SJSA1 (cell line): ENCODE results near the gene CLSTN1. TPM values are rescaled to one million over a fixed set of nuclear protein-coding genes. Genes with fewer than 3 reads are reported as not detected.

ENCODE experiments used
- DNase-seq, 2 experiments: peaks; one replicate each; pipeline ENCODE4 v3.0.0-alpha.2; 2015 to 2020; ENCODE audit warnings: low spot score in 2 of 2, low read depth in 1 of 2
- H3K27ac ChIP-seq: fragments of 250-450 bp; sonication (Bioruptor Pico); 2 replicates; pipeline ENCODE4 v1.5.1; 2020; ENCODE audit warnings: mild to moderate bottlenecking, moderate library complexity
- H3K27me3 ChIP-seq: fragments of 250-450 bp; sonication (Bioruptor Pico); replicated peaks from 2 replicates; pipeline ENCODE4 v1.5.1; 2020; ENCODE audit warnings: mild to moderate bottlenecking, moderate library complexity
- H3K36me3 ChIP-seq: fragments of 250-450 bp; sonication (Bioruptor Pico); 2 replicates; pipeline ENCODE4 v1.5.1; 2020; ENCODE audit warnings: mild to moderate bottlenecking
- H3K4me1 ChIP-seq: fragments of 250-450 bp; sonication (Bioruptor Pico); replicated peaks from 2 replicates; pipeline ENCODE4 v1.6.1; 2021; ENCODE audit warnings: mild to moderate bottlenecking
- H3K4me3 ChIP-seq: fragments of 250-450 bp; sonication (Bioruptor Pico); 2 replicates; pipeline ENCODE4 v1.5.1; 2020; ENCODE audit warnings: mild to moderate bottlenecking
- H3K9me3 ChIP-seq: fragments of 250-450 bp; sonication (Bioruptor Pico); replicated peaks from 2 replicates; pipeline ENCODE4 v1.5.1; 2020; ENCODE audit warnings: mild to moderate bottlenecking
- total RNA-seq: library from RNA; depleted of rRNA; stranded (reverse); fragments of >200 nt; shearing (Covaris generic); gene quantifications from 2 replicates; pipeline ENCODE4 v1.2.3, GENCODE V29; 2014

CLSTN1 gene
- total RNA-seq, 1 experiment from 2014 or later = 64.3 TPM

GRCh38 chr1:9845914-9846313 is 22.1 kb upstream of the CLSTN1 start:
- Histone ChIP-seq H3K27me3 (no peaks in the 10 kb centered on the region), H3K4me1 (no peaks in the 10 kb centered on the region), H3K4me3 (no peak overlapping the region), H3K36me3 (no peaks in the 10 kb centered on the region), H3K9me3 (no peaks in the 10 kb centered on the region), H3K27ac (no peak overlapping the region)
- no peak for DNase-seq

DNA sequence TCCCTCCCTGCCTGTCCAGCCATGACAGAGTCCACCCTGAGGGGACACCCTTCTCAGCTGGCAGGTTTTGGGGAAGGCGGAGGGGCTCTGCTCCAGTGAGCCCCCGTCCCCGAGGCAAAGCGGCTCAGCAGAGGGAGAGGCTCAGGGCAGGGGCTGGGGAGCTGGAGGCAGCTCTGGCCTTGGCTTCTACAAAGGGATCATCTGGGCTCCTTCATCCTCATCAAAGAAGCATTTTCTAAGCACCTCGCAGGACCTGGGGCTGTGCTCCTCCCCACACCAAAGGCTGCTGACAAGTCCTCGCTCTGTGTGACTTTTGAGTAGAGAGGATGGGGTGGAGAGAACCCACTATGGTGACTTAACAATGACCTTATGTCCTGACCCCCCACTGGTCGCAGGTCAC is 21.0 kb upstream of the CLSTN1 start:
- DNase-seq = no peak
- H3K4me1 ChIP-seq = no peaks in the 10 kb centered on the region
- no peak overlapping the region for H3K4me3 ChIP-seq
- no peaks in the 10 kb centered on the region for H3K36me3 ChIP-seq
- H3K9me3 ChIP-seq = no peaks in the 10 kb centered on the region
- no peak overlapping the region for H3K27ac ChIP-seq
- H3K27me3 ChIP-seq = no peaks in the 10 kb centered on the region

DNA sequence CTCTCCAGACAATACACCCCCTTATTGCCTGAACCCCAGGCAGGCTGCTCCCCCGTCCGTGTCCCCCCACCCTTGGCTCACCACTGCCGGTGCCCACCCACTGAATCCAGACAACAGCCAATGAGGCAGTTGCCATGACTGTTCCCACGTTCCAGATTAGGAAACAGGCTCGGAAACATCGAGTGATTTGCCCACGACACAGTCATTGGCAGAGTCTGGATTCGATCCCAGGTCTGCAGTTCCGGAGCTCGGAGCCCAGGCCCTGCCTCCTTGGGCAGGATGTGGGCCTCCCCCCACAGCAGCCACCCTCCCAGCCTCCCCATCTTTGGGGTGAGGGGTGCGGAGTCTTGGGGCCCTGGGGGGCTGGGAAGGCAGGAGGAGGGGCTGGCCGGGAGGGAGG is 20.3 kb upstream of the CLSTN1 start:
- H3K27ac ChIP-seq = no peak overlapping the region
- no peaks in the 10 kb centered on the region for H3K4me1 ChIP-seq
- no peaks in the 10 kb centered on the region for H3K27me3 ChIP-seq
- H3K36me3 ChIP-seq = no peaks in the 10 kb centered on the region
- no peaks in the 10 kb centered on the region for H3K9me3 ChIP-seq
- no peak overlapping the region for H3K4me3 ChIP-seq
- no peak for DNase-seq

- no peak overlapping the region for H3K4me3 ChIP-seq
- H3K27ac ChIP-seq = no peak overlapping the region
- no peaks in the 10 kb centered on the region for H3K36me3 ChIP-seq
- no peak for DNase-seq
- H3K9me3 ChIP-seq = no peaks in the 10 kb centered on the region
- no peaks in the 10 kb centered on the region for H3K4me1 ChIP-seq
- no peaks in the 10 kb centered on the region for H3K27me3 ChIP-seq
Measured at GRCh38 chr1:9843576-9843945, 19.8 kb upstream of the CLSTN1 start.

DNA sequence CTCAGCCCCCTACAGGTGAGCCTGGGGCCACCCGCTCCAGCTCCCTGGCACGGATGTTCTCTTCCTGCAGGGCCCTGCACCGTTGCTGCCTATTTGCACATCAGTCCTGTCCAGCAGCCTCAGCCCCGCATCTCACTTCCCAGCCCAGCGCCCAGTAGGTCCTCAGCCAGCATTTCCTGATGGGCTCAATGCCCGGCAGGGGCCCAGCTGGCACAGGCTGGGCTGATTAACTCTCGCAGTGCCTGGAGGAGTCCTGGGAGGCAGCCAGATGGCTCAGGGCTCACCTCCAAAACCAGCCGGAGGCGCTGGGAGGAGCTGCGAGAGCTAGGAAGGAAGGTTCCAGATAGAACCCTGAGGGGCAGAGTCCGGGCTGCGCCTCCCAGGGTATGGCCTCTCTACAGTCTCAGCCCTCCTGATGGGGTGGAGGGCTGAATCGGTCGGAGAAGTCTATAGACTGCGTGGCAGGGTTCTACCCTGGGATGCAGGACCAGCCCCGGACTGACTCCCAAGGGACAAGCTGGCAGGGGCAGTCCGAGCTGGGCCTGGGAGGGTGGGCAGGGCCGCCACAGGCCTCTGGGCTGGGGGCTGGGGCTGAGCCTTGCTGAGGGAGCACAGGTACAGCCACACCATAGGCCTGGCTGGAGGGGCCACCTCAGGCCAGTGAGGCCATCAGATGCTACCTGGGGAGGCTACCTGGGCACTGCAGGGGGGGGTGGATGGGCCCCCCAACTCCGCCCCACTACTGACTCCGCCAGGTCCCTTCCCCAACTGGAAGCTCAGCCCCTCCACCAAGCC is 19.2 kb upstream of the CLSTN1 start:
- no peak for DNase-seq
- Histone ChIP-seq H3K27ac (no peak overlapping the region), H3K4me3 (no peak overlapping the region), H3K27me3 (no peaks in the 10 kb centered on the region), H3K4me1 (no peaks in the 10 kb centered on the region), H3K36me3 (no peaks in the 10 kb centered on the region), H3K9me3 (no peaks in the 10 kb centered on the region)

DNA sequence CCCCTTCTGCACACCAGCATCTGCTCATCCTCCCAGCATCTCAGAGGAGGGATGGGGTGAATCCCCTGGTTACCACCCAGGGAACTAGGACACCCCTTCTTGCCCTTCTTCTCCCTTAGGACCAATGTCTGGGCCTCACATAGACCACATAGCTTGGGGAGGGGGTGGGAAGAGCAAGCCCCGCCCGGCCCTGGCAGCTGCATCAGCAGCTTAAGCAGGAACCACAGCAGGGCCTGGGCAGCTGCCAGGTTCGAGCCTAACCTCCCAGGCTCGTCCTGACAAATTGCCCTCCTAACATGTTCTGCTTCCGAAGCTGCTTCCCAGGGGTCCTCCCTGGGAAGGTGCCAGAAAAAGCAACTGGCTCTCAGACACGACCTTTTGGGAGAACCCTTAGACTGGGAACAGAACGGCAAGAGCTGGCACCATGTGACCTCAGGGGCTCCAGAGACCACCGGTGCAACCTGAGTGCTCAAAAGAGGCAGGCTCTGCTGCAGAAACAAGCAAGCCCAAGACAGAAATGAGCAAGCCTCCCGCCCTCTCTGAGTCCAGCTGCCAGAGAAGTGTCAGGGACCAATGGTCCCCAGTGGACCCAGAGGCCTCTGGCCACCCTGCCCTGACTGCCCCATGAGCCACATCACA is 18.4 kb upstream of the CLSTN1 start:
- no peaks in the 10 kb centered on the region for H3K4me1 ChIP-seq
- no peaks in the 10 kb centered on the region for H3K27me3 ChIP-seq
- H3K9me3 ChIP-seq = no peaks in the 10 kb centered on the region
- no peaks in the 10 kb centered on the region for H3K36me3 ChIP-seq
- no peak overlapping the region for H3K27ac ChIP-seq
- DNase-seq = no peak
- no peak overlapping the region for H3K4me3 ChIP-seq

DNA sequence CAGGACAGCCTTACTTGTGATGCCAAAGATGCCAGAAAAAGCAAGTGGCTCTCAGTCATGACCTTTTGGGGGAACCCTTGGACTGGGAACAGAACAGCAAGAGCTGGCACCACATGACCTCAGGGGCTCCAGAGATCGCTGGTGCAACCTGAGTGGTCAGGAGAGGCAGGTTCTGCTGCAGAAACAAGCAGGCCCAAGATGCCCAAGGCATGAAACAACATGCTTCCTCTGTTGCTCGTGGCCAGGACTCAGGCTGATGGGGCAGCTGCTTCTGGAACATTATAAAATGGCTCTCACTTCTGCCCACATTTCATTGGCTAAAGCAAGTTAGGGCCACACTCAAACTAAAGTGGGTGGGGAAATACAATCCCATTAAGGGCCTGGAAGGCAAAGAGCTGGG is 17.7 kb upstream of the CLSTN1 start:
- no peak overlapping the region for H3K4me3 ChIP-seq
- H3K27me3 ChIP-seq = no peaks in the 10 kb centered on the region
- H3K9me3 ChIP-seq = no peaks in the 10 kb centered on the region
- no peaks in the 10 kb centered on the region for H3K36me3 ChIP-seq
- H3K27ac ChIP-seq = no peak overlapping the region
- DNase-seq = no peak
- no peaks in the 10 kb centered on the region for H3K4me1 ChIP-seq

GRCh38 chr1:9840176-9840575 is 16.4 kb upstream of the CLSTN1 start:
- no peak for DNase-seq

GRCh38 chr1:9838946-9839345 is 15.2 kb upstream of the CLSTN1 start:
- H3K4me3 ChIP-seq = no peak overlapping the region
- H3K27ac ChIP-seq = no peak overlapping the region
- no peaks in the 10 kb centered on the region for H3K4me1 ChIP-seq
- no peaks in the 10 kb centered on the region for H3K9me3 ChIP-seq
- no peaks in the 10 kb centered on the region for H3K27me3 ChIP-seq
- no peak for DNase-seq
- no peaks in the 10 kb centered on the region for H3K36me3 ChIP-seq

More at GRCh38 chr1:9840176-9840575, 16.4 kb upstream of the CLSTN1 start:
- Histone ChIP-seq H3K9me3 (no peaks in the 10 kb centered on the region), H3K4me3 (no peak overlapping the region), H3K4me1 (no peaks in the 10 kb centered on the region), H3K27ac (no peak overlapping the region), H3K36me3 (no peaks in the 10 kb centered on the region), H3K27me3 (no peaks in the 10 kb centered on the region)

DNA sequence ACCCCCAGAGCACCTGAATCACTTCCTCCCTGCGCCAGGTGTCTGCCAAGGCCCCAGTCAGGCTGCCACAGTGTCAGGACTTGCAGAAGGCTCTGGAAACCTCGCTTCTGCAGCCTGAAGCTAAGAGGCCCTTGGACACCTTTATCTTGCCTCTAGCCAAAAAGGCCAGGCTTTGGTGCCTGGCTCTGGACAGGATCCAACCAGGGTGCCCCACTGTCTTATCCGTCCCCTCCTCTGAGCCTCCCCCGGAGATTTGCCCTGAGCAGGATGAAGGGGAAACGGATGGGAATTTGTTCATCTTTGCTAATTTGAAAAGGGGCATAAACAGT is 12.8 kb upstream of the CLSTN1 start:
- Histone ChIP-seq H3K27ac (no peak overlapping the region), H3K36me3 (no peaks in the 10 kb centered on the region), H3K4me3 (no peak overlapping the region), H3K27me3 (no peaks in the 10 kb centered on the region), H3K9me3 (no peaks in the 10 kb centered on the region), H3K4me1 (no peaks in the 10 kb centered on the region)
- no peak for DNase-seq

- Histone ChIP-seq H3K27me3 (no peaks in the 10 kb centered on the region), H3K4me1 (no peaks in the 10 kb centered on the region), H3K27ac (no peak overlapping the region), H3K9me3 (no peaks in the 10 kb centered on the region), H3K36me3 (no peaks in the 10 kb centered on the region), H3K4me3 (no peak overlapping the region)
- DNase-seq = no peak
Measured at GRCh38 chr1:9835758-9836631, 12.2 kb upstream of the CLSTN1 start.

- Histone ChIP-seq H3K4me3 (no peak overlapping the region), H3K4me1 (no peaks in the 10 kb centered on the region), H3K9me3 (no peaks in the 10 kb centered on the region), H3K27me3 (no peaks in the 10 kb centered on the region), H3K36me3 (no peaks in the 10 kb centered on the region), H3K27ac (no peak overlapping the region)
- DNase-seq = no peak
Measured at GRCh38 chr1:9835404-9835757, 11.6 kb upstream of the CLSTN1 start.

- no peak overlapping the region for H3K4me3 ChIP-seq
- H3K9me3 ChIP-seq = no peaks in the 10 kb centered on the region
- DNase-seq = no peak
- H3K27ac ChIP-seq = no peak overlapping the region
- no peaks in the 10 kb centered on the region for H3K27me3 ChIP-seq
- no peaks in the 10 kb centered on the region for H3K4me1 ChIP-seq
- no peaks in the 10 kb centered on the region for H3K36me3 ChIP-seq
Measured at GRCh38 chr1:9833632-9834031, 9.9 kb upstream of the CLSTN1 start.

DNA sequence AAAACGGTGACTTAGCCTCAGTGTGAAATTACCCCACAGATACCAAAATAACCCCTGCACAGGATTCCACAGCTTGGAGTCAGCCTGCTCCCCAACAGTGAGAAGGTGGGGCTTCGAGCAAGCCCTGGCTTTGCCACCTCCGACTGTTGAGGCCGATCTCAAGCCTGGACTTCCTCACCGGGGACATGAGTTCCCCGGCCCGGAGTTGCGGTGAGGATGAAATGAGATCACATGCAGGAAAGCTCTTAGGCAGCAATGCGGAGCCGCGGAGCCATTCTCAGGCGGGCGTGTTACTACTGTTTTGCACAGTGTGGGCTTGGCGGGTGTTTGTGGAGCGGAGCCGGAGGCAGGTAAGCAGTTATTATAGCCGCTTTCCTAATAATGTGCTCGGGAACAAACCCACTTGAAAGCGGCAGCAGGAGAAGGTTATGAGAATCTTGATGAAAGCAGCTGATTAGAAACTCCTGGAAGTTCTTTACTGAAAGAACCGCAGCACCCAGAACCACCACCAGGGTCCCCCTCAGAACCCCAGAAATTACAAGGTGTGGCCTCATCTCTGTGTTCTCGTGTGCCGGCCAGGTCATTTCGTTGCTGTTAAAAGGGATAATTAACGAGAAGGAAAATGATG is 3.9 kb upstream of the CLSTN1 start:
- Histone ChIP-seq H3K36me3 (peaks cover 8% of the 10 kb centered on the region), H3K27me3 (no peaks in the 10 kb centered on the region), H3K4me3 (no peak overlapping the region), H3K9me3 (no peaks in the 10 kb centered on the region; the same call in 1 of the 2 replicates), H3K27ac (no peak overlapping the region), H3K4me1 (peaks cover 27% of the 10 kb centered on the region)
- no peak for DNase-seq
